ENCODE measurements around the gene KRT75.

The KRT75 gene

GRCh38 chr12:52446367-52447045 is 12.3 kb upstream of the KRT75 start:
- ATAC-seq (replicated peaks) = no peak
- H3K27me3 Mint-ChIP-seq = peaks cover 21 to 77% of the 10 kb centered on the region in 2 donors

GRCh38 chr12:52445876-52446275 is 11.7 kb upstream of the KRT75 start:
- H3K4me1 Mint-ChIP-seq (ENCODE audit: low read depth in 2 of 2) = peaks cover 6 to 8% of the 10 kb centered on the region in 2 donors
- peaks cover 26 to 83% of the 10 kb centered on the region in 2 donors for H3K27me3 Mint-ChIP-seq
- ATAC-seq (replicated peaks) (no peak), DNase-seq (no peak)
- H3K9me3 Mint-ChIP-seq = no peaks in the 10 kb centered on the region
- no peak overlapping the region for H3K27ac Mint-ChIP-seq
- H3K36me3 Mint-ChIP-seq (ENCODE audit: insufficient read depth) = peaks cover 4% of the 10 kb centered on the region
- no peak overlapping the region for H3K4me3 Mint-ChIP-seq

More at GRCh38 chr12:52446367-52447045, 12.3 kb upstream of the KRT75 start:
- H3K4me3 Mint-ChIP-seq = no peak overlapping the region
- DNase-seq = no peak
- peaks cover 4% of the 10 kb centered on the region for H3K36me3 Mint-ChIP-seq (ENCODE audit: insufficient read depth)
- H3K4me1 Mint-ChIP-seq (ENCODE audit: low read depth in 2 of 2) = peaks cover 6 to 8% of the 10 kb centered on the region in 2 donors
- no peaks in the 10 kb centered on the region for H3K9me3 Mint-ChIP-seq
- H3K27ac Mint-ChIP-seq = no peak overlapping the region

GRCh38 chr12:52444647-52445595 is 10.8 kb upstream of the KRT75 start:
- H3K4me1 Mint-ChIP-seq (ENCODE audit: low read depth in 2 of 2) = peaks cover 6% of the 10 kb centered on the region in 2 donors
- no peak for ATAC-seq (replicated peaks)

GRCh38 chr12:52443966-52444365 is 9.8 kb upstream of the KRT75 start:
- Mint-ChIP-seq H3K9me3 (no peaks in the 10 kb centered on the region), H3K27me3 (peaks cover 32 to 86% of the 10 kb centered on the region in 2 donors), H3K27ac (no peak overlapping the region), H3K4me1 (ENCODE audit: low read depth in 2 of 2) (peaks cover 6% of the 10 kb centered on the region in 2 donors), H3K36me3 (ENCODE audit: insufficient read depth) (peaks cover 4% of the 10 kb centered on the region), H3K4me3 (no peak overlapping the region)
- no peak for ATAC-seq (replicated peaks)
- no peak for DNase-seq

More at GRCh38 chr12:52444647-52445595, 10.8 kb upstream of the KRT75 start:
- Mint-ChIP-seq H3K9me3 (no peaks in the 10 kb centered on the region), H3K36me3 (ENCODE audit: insufficient read depth) (peaks cover 4% of the 10 kb centered on the region), H3K4me3 (no peak overlapping the region), H3K27ac (no peak overlapping the region), H3K27me3 (peaks cover 29 to 83% of the 10 kb centered on the region in 2 donors)
- no peak for DNase-seq

- Mint-ChIP-seq H3K4me3 (no peak overlapping the region), H3K27me3 (peaks cover 32 to 80% of the 10 kb centered on the region in 2 donors), H3K4me1 (ENCODE audit: low read depth in 2 of 2) (peaks cover 0 to 5% of the 10 kb centered on the region in 2 donors), H3K27ac (no peak overlapping the region), H3K9me3 (no peaks in the 10 kb centered on the region), H3K36me3 (ENCODE audit: insufficient read depth) (no peaks in the 10 kb centered on the region)
- DNase-seq (no peak), ATAC-seq (replicated peaks) (no peak)
Measured at GRCh38 chr12:52442600-52443061, 8.5 kb upstream of the KRT75 start.

- DNase-seq (no peak), ATAC-seq (replicated peaks) (no peak)
- Mint-ChIP-seq H3K4me3 (no peak overlapping the region), H3K27ac (no peak overlapping the region), H3K4me1 (ENCODE audit: low read depth in 2 of 2) (peaks cover 0 to 7% of the 10 kb centered on the region in 2 donors), H3K27me3 (peaks cover 38 to 83% of the 10 kb centered on the region in 2 donors), H3K9me3 (no peaks in the 10 kb centered on the region), H3K36me3 (ENCODE audit: insufficient read depth) (no peaks in the 10 kb centered on the region)
Measured at GRCh38 chr12:52441320-52441911, 7.2 kb upstream of the KRT75 start.

- no peak overlapping the region for H3K4me3 Mint-ChIP-seq
Measured at GRCh38 chr12:52440821-52441319, 6.7 kb upstream of the KRT75 start.

GRCh38 chr12:52439845-52440244 is 5.7 kb upstream of the KRT75 start:
- no peak overlapping the region for H3K4me3 Mint-ChIP-seq
- DNase-seq (no peak), ATAC-seq (replicated peaks) (no peak)
- peaks cover 0 to 4% of the 10 kb centered on the region in 2 donors for H3K4me1 Mint-ChIP-seq (ENCODE audit: low read depth in 2 of 2)
- no peaks in the 10 kb centered on the region for H3K36me3 Mint-ChIP-seq (ENCODE audit: insufficient read depth)
- H3K27ac Mint-ChIP-seq = no peak overlapping the region
- H3K27me3 Mint-ChIP-seq = peaks cover 49 to 90% of the 10 kb centered on the region in 2 donors
- H3K9me3 Mint-ChIP-seq = no peaks in the 10 kb centered on the region

More at GRCh38 chr12:52440821-52441319, 6.7 kb upstream of the KRT75 start:
- no peak for DNase-seq
- Mint-ChIP-seq H3K9me3 (no peaks in the 10 kb centered on the region), H3K27ac (no peak overlapping the region), H3K4me1 (ENCODE audit: low read depth in 2 of 2) (peaks cover 0 to 4% of the 10 kb centered on the region in 2 donors), H3K27me3 (peaks cover 42 to 83% of the 10 kb centered on the region in 2 donors), H3K36me3 (ENCODE audit: insufficient read depth) (no peaks in the 10 kb centered on the region)
- no peak for ATAC-seq (replicated peaks)

GRCh38 chr12:52439420-52439819 is 5.2 kb upstream of the KRT75 start:
- Mint-ChIP-seq H3K9me3 (no peaks in the 10 kb centered on the region), H3K36me3 (ENCODE audit: insufficient read depth) (no peaks in the 10 kb centered on the region)

GRCh38 chr12:52438305-52439301 is 4.4 kb upstream of the KRT75 start:
- Mint-ChIP-seq H3K9me3 (no peaks in the 10 kb centered on the region), H3K4me1 (ENCODE audit: low read depth in 2 of 2) (peaks cover 0 to 4% of the 10 kb centered on the region in 2 donors), H3K27me3 (peaks cover 51 to 90% of the 10 kb centered on the region in 2 donors), H3K4me3 (no peak overlapping the region), H3K27ac (no peak overlapping the region), H3K36me3 (ENCODE audit: insufficient read depth) (no peaks in the 10 kb centered on the region)
- DNase-seq (no peak), ATAC-seq (replicated peaks) (no peak)

More at GRCh38 chr12:52439420-52439819, 5.2 kb upstream of the KRT75 start:
- Mint-ChIP-seq H3K27me3 (peaks cover 53 to 90% of the 10 kb centered on the region in 2 donors), H3K4me3 (no peak overlapping the region), H3K4me1 (ENCODE audit: low read depth in 2 of 2) (peaks cover 0 to 4% of the 10 kb centered on the region in 2 donors), H3K27ac (no peak overlapping the region)
- ATAC-seq (replicated peaks) (no peak), DNase-seq (no peak)

GRCh38 chr12:52437508-52437907 is 3.3 kb upstream of the KRT75 start:
- H3K9me3 Mint-ChIP-seq = no peaks in the 10 kb centered on the region
- no peak overlapping the region for H3K27ac Mint-ChIP-seq

GRCh38 chr12:52436828-52437474 is 2.8 kb upstream of the KRT75 start:
- peaks cover 45 to 90% of the 10 kb centered on the region in 2 donors for H3K27me3 Mint-ChIP-seq
- ATAC-seq (replicated peaks) (no peak), DNase-seq (no peak)
- H3K4me1 Mint-ChIP-seq (ENCODE audit: low read depth in 2 of 2) = peaks cover 0 to 4% of the 10 kb centered on the region in 2 donors
- no peaks in the 10 kb centered on the region for H3K9me3 Mint-ChIP-seq
- no peaks in the 10 kb centered on the region for H3K36me3 Mint-ChIP-seq (ENCODE audit: insufficient read depth)
- no peak overlapping the region for H3K27ac Mint-ChIP-seq
- H3K4me3 Mint-ChIP-seq = no peak overlapping the region

More at GRCh38 chr12:52437508-52437907, 3.3 kb upstream of the KRT75 start:
- peaks cover 0 to 4% of the 10 kb centered on the region in 2 donors for H3K4me1 Mint-ChIP-seq (ENCODE audit: low read depth in 2 of 2)
- H3K27me3 Mint-ChIP-seq = peaks cover 46 to 90% of the 10 kb centered on the region in 2 donors
- ATAC-seq (replicated peaks) = no peak
- H3K36me3 Mint-ChIP-seq (ENCODE audit: insufficient read depth) = no peaks in the 10 kb centered on the region
- DNase-seq = no peak
- no peak overlapping the region for H3K4me3 Mint-ChIP-seq

Measured in effector memory CD8-positive, alpha-beta T cell (primary cell).